Measurements from ENCODE around the gene LRRC71. TPM values are rescaled to one million over a fixed set of nuclear protein-coding genes. Genes with fewer than 3 reads are reported as not detected.

The LRRC71 gene
- total RNA-seq, 4 donors from 2014 or later = 1.2 TPM; not detected in 3

GRCh38 chr1:156961709-156962108 is 41.3 kb downstream of the LRRC71 start:
- no peaks in the 10 kb centered on the region for H3K27me3 ChIP-seq
- in situ Hi-C loops (cut with MboI; ENCODE audit: low pct_ligation_motif_present in 1 of 4, low pct_unique_long_range_greater_than_20kb in 1 of 4, low sequenced_read_pairs in 3 of 4) (no loop called here), intact Hi-C loops (cut with DNase I; ENCODE audit: low total_unique reads) (no loop called here)
- H3K9me3 ChIP-seq = no peaks in the 10 kb centered on the region
- DNase-seq = no peak
- H3K36me3 ChIP-seq = peaks cover 0 to 38% (median 13%) of the 10 kb centered on the region in 4 donors
- 63 to 100% methylated on average over 1 to 4 of the region's 4 CpGs for WGBS, 2 donors (ENCODE audit: low coverage in 1 of 2)
- no peaks in the 10 kb centered on the region for H3K4me1 ChIP-seq
- TF ChIP-seq CTCF (IDR thresholded peaks at IDR 0.05) (no peak), POLR2A (IDR thresholded peaks at IDR 0.05) (no peak), EP300 (IDR thresholded peaks at IDR 0.05; ENCODE audit: low read depth) (no peak), POLR2AphosphoS5 (IDR thresholded peaks at IDR 0.05) (no peak)
- H3K27ac ChIP-seq = no peak overlapping the region
- H3K4me3 ChIP-seq = no peak overlapping the region

- TF ChIP-seq EP300 (IDR thresholded peaks at IDR 0.05; ENCODE audit: low read depth) (no peak), POLR2A (IDR thresholded peaks at IDR 0.05) (no peak), POLR2AphosphoS5 (IDR thresholded peaks at IDR 0.05) (no peak), CTCF (IDR thresholded peaks at IDR 0.05) (no peak)
- intact Hi-C loops (cut with DNase I; ENCODE audit: low total_unique reads) (no loop called here), in situ Hi-C loops (cut with MboI; ENCODE audit: low pct_ligation_motif_present in 1 of 4, low pct_unique_long_range_greater_than_20kb in 1 of 4, low sequenced_read_pairs in 3 of 4) (no loop called here)
- Histone ChIP-seq H3K27me3 (no peaks in the 10 kb centered on the region), H3K9me3 (no peaks in the 10 kb centered on the region), H3K4me1 (no peaks in the 10 kb centered on the region), H3K27ac (peak overlapping the region in 1 of 4 donors; percentile 26), H3K4me3 (no peak overlapping the region), H3K36me3 (peaks cover 0 to 46% (median 15%) of the 10 kb centered on the region in 4 donors)
- WGBS, 2 donors (ENCODE audit: low coverage in 1 of 2) = 33% methylated on average over 3 of the region's 3 CpGs; no CpG with 5 or more reads in 1 of the 2 donors
- DNase-seq = no peak
Measured at GRCh38 chr1:156963621-156964020, 43.2 kb downstream of the LRRC71 start.

GRCh38 chr1:156964441-156964840 is 44.0 kb downstream of the LRRC71 start:
- H3K36me3 ChIP-seq = peaks cover 0 to 46% (median 18%) of the 10 kb centered on the region in 4 donors
- no peak for DNase-seq
- H3K9me3 ChIP-seq = no peaks in the 10 kb centered on the region
- intact Hi-C loops (cut with DNase I; ENCODE audit: low total_unique reads) = no loop called here
- 88 to 100% methylated on average over 1 to 2 of the region's 2 CpGs for WGBS, 2 donors (ENCODE audit: low coverage in 1 of 2)
- no peaks in the 10 kb centered on the region for H3K4me1 ChIP-seq
- no peaks in the 10 kb centered on the region for H3K27me3 ChIP-seq
- TF ChIP-seq POLR2A (IDR thresholded peaks at IDR 0.05) (no peak), EP300 (IDR thresholded peaks at IDR 0.05; ENCODE audit: low read depth) (no peak), CTCF (IDR thresholded peaks at IDR 0.05) (no peak), POLR2AphosphoS5 (IDR thresholded peaks at IDR 0.05) (no peak)
- no peak overlapping the region for H3K4me3 ChIP-seq
- in situ Hi-C loops (cut with MboI; ENCODE audit: low pct_ligation_motif_present in 1 of 4, low pct_unique_long_range_greater_than_20kb in 1 of 4, low sequenced_read_pairs in 3 of 4) = no loop called here
- no peak overlapping the region for H3K27ac ChIP-seq

GRCh38 chr1:156969496-156969895 is 49.1 kb downstream of the LRRC71 start:
- H3K4me1 ChIP-seq = no peaks in the 10 kb centered on the region
- TF ChIP-seq POLR2A (IDR thresholded peaks at IDR 0.05) (no peak), EP300 (IDR thresholded peaks at IDR 0.05; ENCODE audit: low read depth) (no peak), CTCF (IDR thresholded peaks at IDR 0.05) (no peak), POLR2AphosphoS5 (IDR thresholded peaks at IDR 0.05) (no peak)
- no peak overlapping the region for H3K4me3 ChIP-seq
- intact Hi-C loops (cut with DNase I; ENCODE audit: low total_unique reads) (no loop called here), in situ Hi-C loops (cut with MboI; ENCODE audit: low pct_ligation_motif_present in 1 of 4, low pct_unique_long_range_greater_than_20kb in 1 of 4, low sequenced_read_pairs in 3 of 4) (no loop called here)
- H3K27ac ChIP-seq = no peak overlapping the region
- no peaks in the 10 kb centered on the region for H3K9me3 ChIP-seq
- peaks cover 0 to 55% (median 18%) of the 10 kb centered on the region in 4 donors for H3K36me3 ChIP-seq
- 80 to 90% methylated on average over 1 to 3 of the region's 3 CpGs for WGBS, 2 donors (ENCODE audit: low coverage in 1 of 2)
- no peak for DNase-seq
- no peaks in the 10 kb centered on the region for H3K27me3 ChIP-seq
